KOPT-K1 (cell line): ENCODE measurements around the gene KIT.
"Not testable (repeated sequence)": the region's sequence is repeated elsewhere in the genome, so short reads cannot be mapped to it uniquely, and the experiment has no call there.

ENCODE experiments used
- H3K27ac ChIP-seq: fragments of 200-600 bp; sonication (generic); 2 replicates; pipeline ENCODE4 v1.5.1; 2016; ENCODE audit warnings: antibody characterized with exemption, mild to moderate bottlenecking, low read depth, low read length; ENCODE audit not compliant: poor library complexity, severe bottlenecking
- H3K36me3 ChIP-seq: fragments of 200-600 bp; sonication (generic); 2 replicates; pipeline ENCODE4 v1.5.1; 2017; ENCODE audit warnings: antibody characterized with exemption, mild to moderate bottlenecking, low read length, moderate library complexity; ENCODE audit not compliant: insufficient read depth
- H3K9me3 ChIP-seq: fragments of 200-600 bp; sonication (generic); 2 replicates; pipeline ENCODE4 v1.5.1; 2017; ENCODE audit warnings: antibody characterized with exemption, low read length, mild to moderate bottlenecking; ENCODE audit not compliant: insufficient read depth, poor library complexity, severe bottlenecking

Gene KIT

GRCh38 chr4:54657551-54658251 is at the start of gene KIT:
TSS of gene KIT (plus strand) at chr4:54657957. CDS start at chr4:54658015, 58 bp downstream.
- no peaks in the 10 kb centered on the region for H3K36me3 ChIP-seq
- H3K9me3 ChIP-seq, result peaks cover 21% of the 10 kb centered on the region
- H3K27ac ChIP-seq, result no peak within 1 kb of the TSS

DNA sequence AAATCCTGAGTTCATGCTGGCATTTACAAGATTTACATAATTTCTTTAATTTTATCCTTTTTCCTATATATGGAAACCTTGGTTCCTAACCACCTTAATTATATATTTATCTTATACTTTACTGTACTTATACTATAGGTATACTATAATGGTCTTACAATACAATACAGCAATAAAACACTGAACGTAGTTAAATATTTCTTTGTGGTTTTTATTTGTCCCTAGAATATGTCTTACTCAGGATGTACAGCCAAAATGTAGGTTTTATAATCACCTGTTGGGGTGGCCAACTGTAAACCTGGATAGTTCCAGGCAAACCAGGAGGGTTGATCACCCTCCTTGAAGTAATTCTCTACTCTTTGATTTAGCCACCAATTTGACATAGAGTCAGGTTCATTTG is 48.4 kb upstream of the KIT start:
- H3K27ac ChIP-seq, result no peak overlapping the region
- no peaks in the 10 kb centered on the region for H3K36me3 ChIP-seq
- no peaks in the 10 kb centered on the region for H3K9me3 ChIP-seq

DNA sequence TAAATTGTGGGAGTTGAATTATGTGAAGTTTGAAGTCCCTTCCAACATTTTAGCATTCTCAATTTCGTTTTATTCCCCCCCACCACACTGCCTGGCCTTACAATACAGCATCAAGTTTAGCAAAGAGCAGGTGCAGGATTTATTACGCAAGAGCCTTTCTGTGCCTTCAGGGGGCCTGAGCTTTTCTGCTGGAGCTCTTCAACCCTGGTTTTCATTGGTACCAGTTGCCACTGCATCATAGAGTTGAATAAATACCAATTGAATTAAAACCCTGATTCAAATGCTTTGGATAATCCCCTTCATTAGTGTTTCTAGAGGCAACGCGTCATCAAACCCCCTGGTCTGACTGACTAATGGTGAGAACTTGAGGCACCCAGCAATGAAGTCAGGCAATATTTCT is 43.6 kb upstream of the KIT start:
- H3K27ac ChIP-seq, result no peak overlapping the region
- H3K9me3 ChIP-seq, result no peaks in the 10 kb centered on the region
- H3K36me3 ChIP-seq, result no peaks in the 10 kb centered on the region

DNA sequence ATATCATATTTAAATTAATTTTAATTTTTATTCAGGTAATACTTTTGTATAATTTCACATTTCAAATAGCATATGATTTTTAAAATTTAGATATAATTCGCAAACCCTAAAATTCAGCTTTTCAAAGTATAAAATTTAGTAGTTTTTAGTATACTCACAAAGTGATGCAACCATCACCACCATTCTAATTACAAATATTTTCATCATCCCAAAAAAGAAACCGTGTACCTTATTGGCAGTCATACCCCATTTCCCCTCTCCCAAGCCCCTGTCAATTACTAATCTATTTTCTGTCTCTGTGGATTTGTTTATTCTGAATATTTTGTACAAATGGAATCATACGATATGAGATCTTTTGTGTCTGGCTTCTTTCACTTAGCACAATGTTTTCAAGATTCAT is 37.0 kb upstream of the KIT start:
- Histone ChIP-seq H3K9me3 (no peaks in the 10 kb centered on the region), H3K36me3 (no peaks in the 10 kb centered on the region), H3K27ac (no peak overlapping the region)

DNA sequence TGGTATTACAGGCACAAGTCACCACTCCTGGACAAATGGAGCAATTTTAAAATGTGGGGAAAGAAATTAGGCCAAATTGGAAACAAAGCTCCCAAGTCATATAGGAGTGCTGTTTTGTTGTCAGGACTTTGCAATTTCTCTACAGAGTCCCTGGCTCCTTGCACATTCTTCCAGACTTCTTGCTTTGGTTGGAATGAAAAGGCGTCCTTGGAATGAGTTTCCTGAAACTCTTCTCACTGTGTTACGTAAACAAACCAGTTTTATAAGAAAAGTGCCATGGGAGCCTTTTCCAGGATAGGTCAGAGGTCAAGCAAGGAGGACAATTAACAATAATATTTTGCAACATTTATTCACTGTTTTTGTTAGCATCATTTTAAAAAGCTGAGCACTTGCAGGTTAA is 32.4 kb upstream of the KIT start:
- Histone ChIP-seq H3K27ac (no peak overlapping the region), H3K9me3 (no peaks in the 10 kb centered on the region), H3K36me3 (no peaks in the 10 kb centered on the region)

GRCh38 chr4:54626113-54626512 is 31.6 kb upstream of the KIT start:
- H3K9me3 ChIP-seq, result no peaks in the 10 kb centered on the region
- no peaks in the 10 kb centered on the region for H3K36me3 ChIP-seq
- H3K27ac ChIP-seq, result no peak overlapping the region

GRCh38 chr4:54632537-54632936 is 25.2 kb upstream of the KIT start:
- Histone ChIP-seq H3K9me3 (no peaks in the 10 kb centered on the region), H3K27ac (no peak overlapping the region), H3K36me3 (no peaks in the 10 kb centered on the region)

DNA sequence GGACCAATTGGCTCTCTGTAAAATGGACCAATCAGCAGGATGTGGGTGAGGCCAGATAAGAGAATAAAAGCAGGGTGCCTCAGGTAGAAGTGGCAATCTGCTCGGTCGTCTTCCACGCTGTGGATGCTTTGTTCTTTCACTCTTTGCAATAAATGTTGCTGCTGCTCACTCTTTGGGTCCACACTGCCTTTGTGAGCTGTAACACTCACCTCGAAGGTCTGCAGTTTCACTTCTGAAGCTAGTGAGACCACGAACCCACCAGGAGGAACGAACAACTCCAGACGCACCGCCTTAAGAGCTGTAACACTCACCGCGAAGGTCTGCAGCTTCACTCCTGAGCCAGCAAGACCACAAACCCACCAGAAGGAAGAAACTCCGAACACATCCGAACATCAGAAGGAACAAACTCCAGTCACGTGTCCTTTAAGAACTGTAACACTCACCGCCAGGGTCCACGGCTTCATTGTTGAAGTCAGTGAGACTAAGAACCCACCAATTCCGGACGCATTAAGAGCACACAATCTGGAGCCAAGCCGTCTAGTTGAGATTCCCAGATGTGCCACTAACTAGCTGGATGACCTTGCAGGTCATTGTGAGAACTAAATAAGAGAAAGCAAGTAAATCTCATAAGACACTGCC is 24.5 kb upstream of the KIT start:
- H3K9me3 ChIP-seq, H3K36me3 ChIP-seq, H3K27ac ChIP-seq: not testable (repeated sequence)

DNA sequence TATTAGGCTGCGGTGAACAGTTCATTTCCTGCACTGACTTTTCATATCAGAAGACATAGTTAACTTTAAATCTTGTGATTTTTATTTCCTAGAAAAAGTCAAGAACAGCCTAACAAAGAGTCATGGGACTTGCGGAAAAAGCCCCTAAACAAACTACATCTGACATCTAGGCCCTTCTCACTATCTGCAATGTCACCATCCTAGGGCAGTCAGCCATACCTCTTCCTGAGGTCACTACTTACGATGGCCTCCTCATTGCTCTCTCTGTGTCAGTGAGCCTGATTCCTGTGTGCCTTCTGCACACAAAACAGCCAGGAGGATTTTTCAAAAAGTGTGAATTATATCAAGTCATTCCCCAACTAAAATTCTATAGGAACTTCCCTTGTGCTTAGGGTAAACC is 22.4 kb upstream of the KIT start:
- Histone ChIP-seq H3K27ac (no peak overlapping the region), H3K9me3 (no peaks in the 10 kb centered on the region), H3K36me3 (no peaks in the 10 kb centered on the region)

GRCh38 chr4:54637325-54637724 is 20.4 kb upstream of the KIT start:
- H3K27ac ChIP-seq, result no peak overlapping the region
- H3K36me3 ChIP-seq, result no peaks in the 10 kb centered on the region
- H3K9me3 ChIP-seq, result no peaks in the 10 kb centered on the region

- H3K36me3 ChIP-seq, H3K27ac ChIP-seq, H3K9me3 ChIP-seq: not testable (repeated sequence)
Observed at GRCh38 chr4:54641101-54641500, 16.7 kb upstream of the KIT start.

GRCh38 chr4:54643172-54643571 is 14.6 kb upstream of the KIT start:
- Histone ChIP-seq H3K27ac (no peak overlapping the region), H3K36me3 (no peaks in the 10 kb centered on the region), H3K9me3 (no peaks in the 10 kb centered on the region)

- H3K36me3 ChIP-seq, result no peaks in the 10 kb centered on the region
- no peaks in the 10 kb centered on the region for H3K9me3 ChIP-seq
- H3K27ac ChIP-seq, result no peak overlapping the region
Observed at GRCh38 chr4:54643958-54644751, 13.6 kb upstream of the KIT start.

- no peaks in the 10 kb centered on the region for H3K9me3 ChIP-seq
- no peaks in the 10 kb centered on the region for H3K36me3 ChIP-seq
- no peak overlapping the region for H3K27ac ChIP-seq
Observed at GRCh38 chr4:54645830-54646229, 11.9 kb upstream of the KIT start.

GRCh38 chr4:54647070-54647469 is 10.7 kb upstream of the KIT start:
- H3K9me3 ChIP-seq, result no peaks in the 10 kb centered on the region
- H3K36me3 ChIP-seq, result no peaks in the 10 kb centered on the region
- H3K27ac ChIP-seq, result no peak overlapping the region
